Measurements from ENCODE around the gene TOLLIP. TPM values are rescaled to one million over a fixed set of nuclear protein-coding genes. Genes with fewer than 3 reads are reported as not detected.

The TOLLIP gene
- total RNA-seq, 1 experiment from 2014 or later, result 29.5 TPM

DNA sequence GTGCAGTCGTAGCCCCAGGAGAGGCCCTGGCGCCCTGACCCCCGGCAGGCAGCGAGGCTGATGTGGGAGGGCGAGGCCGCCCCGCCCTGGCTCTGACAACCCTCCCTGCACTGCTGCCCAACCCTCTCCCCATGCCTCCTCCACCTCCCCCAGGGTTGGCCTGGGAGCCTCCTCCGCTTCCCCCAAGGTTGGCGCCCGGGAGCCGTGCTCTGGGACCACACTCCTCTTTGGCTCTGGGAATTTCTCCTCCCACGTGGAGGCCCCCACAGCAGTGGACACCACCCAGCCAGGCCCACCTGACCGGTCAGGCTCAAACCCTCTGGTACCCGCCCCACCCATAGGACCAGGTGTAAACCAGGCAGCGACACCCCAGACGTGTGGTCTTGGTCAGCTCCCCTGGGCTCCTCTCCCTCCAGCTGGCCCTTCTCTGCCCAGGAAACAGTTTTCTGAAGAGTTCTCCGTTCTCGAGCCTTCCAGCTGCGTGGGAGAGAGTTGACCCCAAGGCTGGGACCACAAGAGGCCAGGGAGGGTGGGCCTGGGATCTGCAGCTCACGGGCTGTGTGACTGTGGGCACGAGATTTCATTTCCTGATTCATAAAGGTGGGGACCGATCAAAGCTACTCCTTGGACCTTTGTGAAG is 40.8 kb upstream of the TOLLIP start:
- Histone ChIP-seq H3K79me2 (ENCODE audit: low read depth) (no peaks in the 10 kb centered on the region), H3F3A (ENCODE audit: insufficient read depth, low read depth) (no peaks in the 10 kb centered on the region), H3K9me3 (ENCODE audit: insufficient read depth, low read depth) (no peaks in the 10 kb centered on the region), H3K27ac (no peak overlapping the region), H2AFZ (no peak overlapping the region), H3K4me3 (no peak overlapping the region), H3K36me3 (ENCODE audit: low read depth) (no peaks in the 10 kb centered on the region), H4K20me1 (ENCODE audit: insufficient read depth) (no peaks in the 10 kb centered on the region), H3K9me2 (ENCODE audit: insufficient read depth) (no peaks in the 10 kb centered on the region), H3K27me3 (ENCODE audit: insufficient read depth, low read depth) (no peaks in the 10 kb centered on the region), H3K4me2 (no peak overlapping the region), H3K4me1 (replicated peaks; ENCODE audit: insufficient read depth) (no peaks in the 10 kb centered on the region)
- ChIA-PET POLR2A (ENCODE audit: unreplicated experiment) (interaction anchor here (0.8 kb wide), 1 partner anchor 57 kb away, joined by 10 read pairs; no protein-coding TSS in a partner anchor), CTCF (no interaction called here)
- intact Hi-C loops (cut with micrococcal nuclease; ENCODE audit: unreplicated experiment), result no loop called here
- DNase-seq, result no peak
- no peak for TF ChIP-seq EZH2 (IDR thresholded peaks at IDR 0.05; ENCODE audit: low read depth)
- no TSS peak for BruUV-seq (replicated peaks)

DNA sequence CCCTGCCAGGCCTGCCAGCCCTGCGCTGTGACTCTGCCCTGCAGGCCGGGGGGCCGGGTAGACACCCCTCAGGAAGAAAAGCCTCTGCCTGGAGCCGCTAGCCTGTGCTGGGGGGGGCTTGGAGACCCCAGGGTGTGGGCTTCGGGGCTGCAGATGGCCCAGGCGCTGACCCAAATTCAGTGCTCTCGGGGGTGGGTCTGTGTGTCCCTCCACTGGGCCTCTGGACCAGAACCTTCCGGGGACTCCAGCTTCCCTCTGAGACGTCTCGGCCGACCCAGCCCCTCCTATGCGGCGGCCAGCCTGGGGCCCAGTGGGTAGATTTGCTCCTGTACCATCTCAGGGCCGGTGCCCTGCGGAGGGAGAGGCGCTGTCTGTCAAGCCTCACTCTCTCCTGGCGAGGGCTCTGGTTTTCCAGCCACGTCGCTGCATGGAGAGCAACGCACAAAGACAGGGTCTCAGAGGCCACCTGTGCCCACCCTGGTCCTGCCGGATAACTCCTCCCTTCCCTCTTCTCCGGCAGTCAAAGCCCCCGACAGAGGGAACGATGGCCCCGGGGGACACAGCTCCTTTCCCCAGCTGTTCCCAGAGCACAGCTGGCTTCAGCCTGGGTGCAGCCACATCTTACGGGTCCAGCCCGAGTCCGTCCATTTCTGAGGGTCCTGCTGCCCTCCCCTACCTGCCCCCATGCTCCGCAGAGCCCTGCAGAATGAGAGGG is 40.1 kb upstream of the TOLLIP start:
- POLR2A ChIA-PET (ENCODE audit: unreplicated experiment), result no interaction called here
- TF ChIP-seq EZH2 (IDR thresholded peaks at IDR 0.05; ENCODE audit: low read depth), result no peak
- TF ChIP-seq, protein P1, sequence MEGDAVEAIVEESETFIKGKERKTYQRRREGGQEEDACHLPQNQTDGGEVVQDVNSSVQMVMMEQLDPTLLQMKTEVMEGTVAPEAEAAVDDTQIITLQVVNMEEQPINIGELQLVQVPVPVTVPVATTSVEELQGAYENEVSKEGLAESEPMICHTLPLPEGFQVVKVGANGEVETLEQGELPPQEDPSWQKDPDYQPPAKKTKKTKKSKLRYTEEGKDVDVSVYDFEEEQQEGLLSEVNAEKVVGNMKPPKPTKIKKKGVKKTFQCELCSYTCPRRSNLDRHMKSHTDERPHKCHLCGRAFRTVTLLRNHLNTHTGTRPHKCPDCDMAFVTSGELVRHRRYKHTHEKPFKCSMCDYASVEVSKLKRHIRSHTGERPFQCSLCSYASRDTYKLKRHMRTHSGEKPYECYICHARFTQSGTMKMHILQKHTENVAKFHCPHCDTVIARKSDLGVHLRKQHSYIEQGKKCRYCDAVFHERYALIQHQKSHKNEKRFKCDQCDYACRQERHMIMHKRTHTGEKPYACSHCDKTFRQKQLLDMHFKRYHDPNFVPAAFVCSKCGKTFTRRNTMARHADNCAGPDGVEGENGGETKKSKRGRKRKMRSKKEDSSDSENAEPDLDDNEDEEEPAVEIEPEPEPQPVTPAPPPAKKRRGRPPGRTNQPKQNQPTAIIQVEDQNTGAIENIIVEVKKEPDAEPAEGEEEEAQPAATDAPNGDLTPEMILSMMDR (conservative IDR thresholded peaks at IDR 0.05), result no peak
- Histone ChIP-seq H3K36me3 (ENCODE audit: low read depth) (no peaks in the 10 kb centered on the region), H3K27me3 (ENCODE audit: insufficient read depth, low read depth) (no peaks in the 10 kb centered on the region), H4K20me1 (ENCODE audit: insufficient read depth) (no peaks in the 10 kb centered on the region), H3K9me2 (ENCODE audit: insufficient read depth) (no peaks in the 10 kb centered on the region), H3K4me2 (no peak overlapping the region), H3K79me2 (ENCODE audit: low read depth) (no peaks in the 10 kb centered on the region), H3K9me3 (ENCODE audit: insufficient read depth, low read depth) (no peaks in the 10 kb centered on the region), H3K4me1 (replicated peaks; ENCODE audit: insufficient read depth) (no peaks in the 10 kb centered on the region), H2AFZ (no peak overlapping the region), H3K4me3 (no peak overlapping the region), H3K27ac (no peak overlapping the region), H3F3A (ENCODE audit: insufficient read depth, low read depth) (no peaks in the 10 kb centered on the region)
- intact Hi-C loops (cut with micrococcal nuclease; ENCODE audit: unreplicated experiment), result no loop called here
- DNase-seq, result no peak
- BruUV-seq (replicated peaks), result no TSS peak
- CTCF ChIA-PET, result no interaction called here

DNA sequence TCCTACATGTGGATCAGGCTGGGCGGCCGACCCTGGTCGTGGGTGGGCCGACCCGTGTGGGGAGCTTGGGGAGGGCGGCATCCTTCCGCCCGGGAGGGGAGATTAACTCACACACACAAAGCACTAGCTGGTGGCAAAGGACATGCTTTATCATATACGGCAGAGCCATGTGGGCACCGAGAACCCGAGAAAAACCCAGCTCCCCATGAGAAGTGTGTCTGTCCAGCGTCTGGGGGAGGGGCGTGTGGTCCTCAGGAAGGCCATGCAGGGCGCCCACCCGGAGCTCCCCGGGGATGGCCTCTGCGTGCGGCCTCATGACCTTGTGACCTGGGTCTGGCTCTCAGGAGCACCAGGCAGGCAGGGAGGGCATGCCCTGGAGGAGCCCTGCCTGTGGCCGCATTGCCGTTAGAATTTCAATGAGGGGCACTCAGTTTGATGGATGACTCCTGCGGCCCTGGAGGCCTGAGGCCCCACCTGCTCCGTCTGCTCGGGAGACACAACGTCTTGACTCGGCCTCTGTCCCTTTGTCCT is 39.4 kb upstream of the TOLLIP start:
- BruUV-seq (replicated peaks), result no TSS peak
- Histone ChIP-seq H3F3A (ENCODE audit: insufficient read depth, low read depth) (no peaks in the 10 kb centered on the region), H3K79me2 (ENCODE audit: low read depth) (no peaks in the 10 kb centered on the region), H3K4me1 (replicated peaks; ENCODE audit: insufficient read depth) (no peaks in the 10 kb centered on the region), H3K36me3 (ENCODE audit: low read depth) (no peaks in the 10 kb centered on the region), H3K4me3 (no peak overlapping the region), H3K9me2 (ENCODE audit: insufficient read depth) (no peaks in the 10 kb centered on the region), H4K20me1 (ENCODE audit: insufficient read depth) (no peaks in the 10 kb centered on the region), H3K27ac (no peak overlapping the region), H3K27me3 (ENCODE audit: insufficient read depth, low read depth) (no peaks in the 10 kb centered on the region), H3K9me3 (ENCODE audit: insufficient read depth, low read depth) (no peaks in the 10 kb centered on the region), H3K4me2 (no peak overlapping the region), H2AFZ (no peak overlapping the region)
- POLR2A ChIA-PET (ENCODE audit: unreplicated experiment), result no interaction called here
- intact Hi-C loops (cut with micrococcal nuclease; ENCODE audit: unreplicated experiment), result no loop called here
- TF ChIP-seq, protein P1 (conservative IDR thresholded peaks at IDR 0.05), result no peak
- no peak for TF ChIP-seq EZH2 (IDR thresholded peaks at IDR 0.05; ENCODE audit: low read depth)
- CTCF ChIA-PET, result no interaction called here
- DNase-seq, result no peak
